HepG2 (cell line): Measurements from ENCODE around the gene LIM2. TPM values are rescaled to one million over a fixed set of nuclear protein-coding genes. Genes with fewer than 3 reads are reported as not detected.
A peak's percentile ranks its signal among the peaks of the same experiment; 100 is the strongest.

Experiments used
- ARID5B ChIP-seq: IDR thresholded peaks from 2 replicates; pipeline ENCODE4 v1.4.0; 2020; ENCODE audit warnings: mild to moderate bottlenecking, missing genetic modification reagents
- CCDC6 ChIP-seq: sonication (generic); formaldehyde crosslinking; IDR thresholded peaks from 2 replicates; pipeline ENCODE4 v1.8.1; 2022; ENCODE audit warnings: mild to moderate bottlenecking, missing genetic modification reagents, moderate library complexity
- ETS1 ChIP-seq: sonication (generic); formaldehyde crosslinking; IDR thresholded peaks from 2 replicates; pipeline ENCODE4 v1.4.0; 2020; ENCODE audit warnings: missing genetic modification reagents
- GATA4 ChIP-seq: sonication (generic); IDR thresholded peaks from 2 replicates; pipeline ENCODE4 v1.6.1; 2016; ENCODE audit warnings: antibody characterized with exemption, low read depth, borderline replicate concordance
- GPN1 ChIP-seq: sonication (generic); formaldehyde crosslinking; IDR thresholded peaks from 2 replicates; pipeline ENCODE4 v1.5.1; 2020; ENCODE audit warnings: missing genetic modification reagents, borderline replicate concordance
- HNRNPH1 ChIP-seq: fragments of 200-400 bp; formaldehyde crosslinking; optimal IDR thresholded peaks from 2 replicates; pipeline ENCODE3; 2017; ENCODE audit warnings: mild to moderate bottlenecking, low read depth, low read length
- HNRNPL ChIP-seq: fragments of 200-400 bp; formaldehyde crosslinking; IDR thresholded peaks from 2 replicates; pipeline ENCODE4 v1.6.1; 2017; ENCODE audit warnings: mild to moderate bottlenecking, low read depth, low read length
- MED1 ChIP-seq: sonication (generic); formaldehyde crosslinking; IDR thresholded peaks from 2 replicates; pipeline ENCODE4 v1.4.0; 2020; ENCODE audit warnings: missing genetic modification reagents
- PPARG ChIP-seq: conservative IDR thresholded peaks from 2 replicates; pipeline ENCODE4 v1.6.1; 2016; ENCODE audit warnings: missing biosample characterization, missing genetic modification reagents
- SMC3 ChIP-seq: IDR thresholded peaks from 2 replicates; pipeline ENCODE4 v1.6.1; 2011; ENCODE audit warnings: low read length, improper control_type of control experiment
- TCF12 ChIP-seq, 2 experiments: fragments of 450-650 bp in 1 of 2; sonication (generic) in 1 of 2; formaldehyde crosslinking in 1 of 2; IDR thresholded peaks; 2 replicates each; pipeline versions ENCODE4 v1.6.1 to v1.8.0; 2017 to 2022; ENCODE audit warnings: antibody characterized with exemption in 1 of 2, mild to moderate bottlenecking in 1 of 2, missing genetic modification reagents in 1 of 2, moderate library complexity in 1 of 2
- THAP9 ChIP-seq: sonication (generic); formaldehyde crosslinking; IDR thresholded peaks from 2 replicates; pipeline ENCODE4; 2020; ENCODE audit warnings: missing genetic modification reagents, mild to moderate bottlenecking, borderline replicate concordance
- YY1 ChIP-seq: IDR thresholded peaks from 2 replicates; pipeline ENCODE4 v1.6.1; 2011; ENCODE audit warnings: low read length, low read depth, moderate library complexity, mild to moderate bottlenecking; ENCODE audit not compliant: insufficient read depth, insufficient replicate concordance
- ZBTB33 ChIP-seq: sonication (generic); formaldehyde crosslinking; IDR thresholded peaks from 2 replicates; pipeline ENCODE4 v1.4.0; 2020; ENCODE audit warnings: missing genetic modification reagents
- ZNF12 ChIP-seq: sonication (generic); formaldehyde crosslinking; IDR thresholded peaks from 2 replicates; pipeline ENCODE4 v1.5.0; 2020; ENCODE audit warnings: missing genetic modification reagents
- ZNF224 ChIP-seq: sonication (generic); formaldehyde crosslinking; IDR thresholded peaks from 2 replicates; pipeline ENCODE4 v1.5.0; 2020; ENCODE audit warnings: mild to moderate bottlenecking, missing genetic modification reagents
- ZNF263 ChIP-seq: sonication (generic); formaldehyde crosslinking; IDR thresholded peaks from 2 replicates; pipeline ENCODE4 v1.4.0; 2020; ENCODE audit warnings: missing genetic modification reagents
- ZNF772 ChIP-seq: sonication (generic); formaldehyde crosslinking; IDR thresholded peaks from 2 replicates; pipeline ENCODE4 v1.5.0; 2020; ENCODE audit warnings: mild to moderate bottlenecking, missing genetic modification reagents
- polyA plus RNA-seq, 8 experiments: library from polyadenylated mRNA; depleted of rRNA in 3 of 8; stranded (reverse) in 7 of 8; unstranded in 1 of 8; fragments of >200 nt; fragmentation: Illumina TruSeq in 4 of 8; extraction: Trizol in 4 of 8; gene quantifications; 2 replicates each; pipeline versions ENCODE4 v1.2.1 to v1.2.3, GENCODE V29; 2011 to 2016; ENCODE audit warnings: low read depth in 4 of 8, missing spikeins in 1 of 8, mixed read lengths in 1 of 8; ENCODE audit not compliant: insufficient read depth in 1 of 8
- total RNA-seq, 5 experiments: library from RNA; depleted of rRNA; stranded (reverse); fragments of >200 nt; fragmentation: Illumina TruSeq; extraction: Trizol; gene quantifications; 2 replicates each; pipeline ENCODE4 v1.2.3, GENCODE V29; 2016; ENCODE audit warnings: low read depth in 1 of 5

The LIM2 gene
- total and polyA plus RNA-seq, 2 of the 13 experiments (the other 11 are each of a cell fraction or from before 2014, with no cell fraction given), result 1.3 TPM; not detected in 1

GRCh38 chr19:51365211-51365964, 22.4 kb downstream of the LIM2 start (continued):
- TF ChIP-seq ETS1 (CRISPR knock-in tag), result no peak; the same call in 1 of the 2 replicates
- TF ChIP-seq YY1, result peak; percentile 78
- TF ChIP-seq ZNF224, result 0 out of 2 replicates have a peak, but pooled peaks have one; percentile 50
- TF ChIP-seq HNRNPH1, result peak; percentile 85
- peak; percentile 53; the same call in 1 of the 2 replicates for TF ChIP-seq GATA4
- peak; percentile 95 for TF ChIP-seq MED1 (CRISPR knock-in tag)
- peak; percentile 31; the same call in 1 of the 2 replicates for TF ChIP-seq ZNF263 (CRISPR knock-in tag)
- TF ChIP-seq PPARG (CRISPR knock-in tag), result peak; percentile 85
- TF ChIP-seq SMC3, result peak; percentile 24
- TF ChIP-seq THAP9, result 0 out of 2 replicates have a peak, but pooled peaks have one; percentile 13
- TF ChIP-seq ZNF12 (CRISPR knock-in tag), result peak; percentile 7; the same call in 1 of the 2 replicates
- peak; percentile 78 for TF ChIP-seq ARID5B (CRISPR knock-in tag)
- TF ChIP-seq ZNF772 (CRISPR knock-in tag), result peak; percentile 79; the same call in 1 of the 2 replicates
- TF ChIP-seq ZBTB33 (CRISPR knock-in tag), result no peak; the same call in 1 of the 2 replicates
- no peak for TF ChIP-seq TCF12 (IDR thresholded peaks at IDR 0.05)
- peak; percentile 59; the same call in 1 of the 2 replicates for TF ChIP-seq TCF12 (CRISPR knock-in tag; IDR thresholded peaks at IDR 0.05)
- TF ChIP-seq GPN1 (CRISPR knock-in tag), result no peak
- TF ChIP-seq HNRNPL, result peak; percentile 75; the same call in 1 of the 2 replicates
- TF ChIP-seq CCDC6, result 0 out of 2 replicates have a peak, but pooled peaks have one; percentile 44
